Glutamatergic neuron (in vitro differentiated cells): Measurements from ENCODE around the gene SHB. TPM values are rescaled to one million over a fixed set of nuclear protein-coding genes. Genes with fewer than 3 reads are reported as not detected.

Experiments
- DNase-seq: peaks from one replicate; pipeline ENCODE4 v3.0.0; 2022
- H3K27ac Mint-ChIP-seq: one replicate; pipeline ENCODE4 v1.8.0; 2020; ENCODE audit warnings: mild to moderate bottlenecking, mixed read lengths, inconsistent platforms; ENCODE audit not compliant: unreplicated experiment
- H3K27me3 Mint-ChIP-seq: one replicate; pipeline ENCODE4 v1.8.0; 2020; ENCODE audit warnings: mild to moderate bottlenecking, moderate library complexity, mixed read lengths, inconsistent platforms; ENCODE audit not compliant: unreplicated experiment
- H3K36me3 Mint-ChIP-seq: one replicate; pipeline ENCODE4 v1.8.0; 2020; ENCODE audit warnings: mild to moderate bottlenecking, mixed read lengths, inconsistent platforms; ENCODE audit not compliant: unreplicated experiment
- H3K4me1 Mint-ChIP-seq: one replicate; pipeline ENCODE4 v1.8.0; 2020; ENCODE audit warnings: mild to moderate bottlenecking, low read depth, mixed read lengths, inconsistent platforms; ENCODE audit not compliant: unreplicated experiment
- H3K4me3 Mint-ChIP-seq: one replicate; pipeline ENCODE4 v1.8.0; 2020; ENCODE audit warnings: mild to moderate bottlenecking, mixed read lengths, inconsistent platforms; ENCODE audit not compliant: unreplicated experiment
- H3K9me3 Mint-ChIP-seq: one replicate; pipeline ENCODE4 v1.8.0; 2020; ENCODE audit warnings: mild to moderate bottlenecking, moderate library complexity, mixed read lengths, inconsistent platforms; ENCODE audit not compliant: unreplicated experiment
- CTCF ChIP-seq: fragments of 200-600 bp; sonication (generic); IDR thresholded peaks from one replicate; pipeline ENCODE4 v1.5.0; 2021; ENCODE audit not compliant: partially characterized antibody, unreplicated experiment
- total RNA-seq: library from RNA; stranded (reverse); fragmentation: NEBNext Ultra II Directional; extraction: Animal tissue kit (Norgen Biotek cat#: 25700); gene quantifications from one replicate; pipeline ENCODE4 v1.2.1, GENCODE V29; 2021; ENCODE audit not compliant: unreplicated experiment

The SHB gene
- total RNA-seq, 1 donor from 2014 or later = 31.7 TPM

- H3K27ac Mint-ChIP-seq = no peak overlapping the region
- H3K4me3 Mint-ChIP-seq = no peak overlapping the region
These were observed 24.9 kb downstream of the SHB start for GRCh38 chr9:38043931-38044623.

GRCh38 chr9:38042626-38043357 is 26.2 kb downstream of the SHB start:
- H3K36me3 Mint-ChIP-seq = peaks cover 4% of the 10 kb centered on the region
- TF ChIP-seq CTCF = no peak
- peaks cover 14% of the 10 kb centered on the region for H3K27me3 Mint-ChIP-seq
- peaks cover 2% of the 10 kb centered on the region for H3K9me3 Mint-ChIP-seq
- DNase-seq = no peak
- peak overlapping the region; percentile 1 for H3K4me3 Mint-ChIP-seq
- H3K4me1 Mint-ChIP-seq = peaks cover 32% of the 10 kb centered on the region
- H3K27ac Mint-ChIP-seq = no peak overlapping the region

More at GRCh38 chr9:38043931-38044623, 24.9 kb downstream of the SHB start:
- peaks cover 1% of the 10 kb centered on the region for H3K9me3 Mint-ChIP-seq
- H3K4me1 Mint-ChIP-seq = peaks cover 22% of the 10 kb centered on the region
- H3K27me3 Mint-ChIP-seq = peaks cover 9% of the 10 kb centered on the region
- no peak for DNase-seq
- no peak for TF ChIP-seq CTCF
- H3K36me3 Mint-ChIP-seq = peaks cover 4% of the 10 kb centered on the region

GRCh38 chr9:38041564-38042243 is 27.3 kb downstream of the SHB start:
- Mint-ChIP-seq H3K36me3 (peaks cover 4% of the 10 kb centered on the region), H3K27me3 (peaks cover 16% of the 10 kb centered on the region), H3K4me3 (no peak overlapping the region), H3K9me3 (peaks cover 2% of the 10 kb centered on the region), H3K4me1 (peaks cover 32% of the 10 kb centered on the region), H3K27ac (no peak overlapping the region)
- TF ChIP-seq CTCF = no peak
- no peak for DNase-seq

- no peak overlapping the region for H3K27ac Mint-ChIP-seq
- H3K27me3 Mint-ChIP-seq = peaks cover 18% of the 10 kb centered on the region
- TF ChIP-seq CTCF = no peak
- DNase-seq = no peak
- H3K9me3 Mint-ChIP-seq = peaks cover 4% of the 10 kb centered on the region
- peaks cover 32% of the 10 kb centered on the region for H3K4me1 Mint-ChIP-seq
- H3K36me3 Mint-ChIP-seq = peaks cover 4% of the 10 kb centered on the region
- H3K4me3 Mint-ChIP-seq = no peak overlapping the region
These were observed 28.9 kb downstream of the SHB start for GRCh38 chr9:38039907-38040682.
